Bronchial epithelial cell (primary cell): ENCODE data around the gene ESYT2. TPM values are rescaled to one million over a fixed set of nuclear protein-coding genes. Genes with fewer than 3 reads are reported as not detected.

Experiments used
- DNase-seq: peaks from one replicate; pipeline ENCODE4 v3.0.0-alpha.2; 2010; ENCODE audit warnings: low read depth
- FAIRE-seq: peaks from 2 replicates; lab custom pipeline; 2011; peaks lifted over from hg19 to GRCh38; lab: Jason Lieb, UNC
- H3K27me3 ChIP-seq: 2 replicates; pipeline ENCODE4 v1.5.1; 2011; ENCODE audit warnings: low read length; ENCODE audit not compliant: control insufficient read depth, insufficient read depth
- H3K36me3 ChIP-seq: 2 replicates; pipeline ENCODE4 v1.5.1; 2011; ENCODE audit warnings: low read length; ENCODE audit not compliant: control insufficient read depth, insufficient read depth
- H3K4me3 ChIP-seq: 2 replicates; pipeline ENCODE4 v1.5.1; 2011; ENCODE audit warnings: mild to moderate bottlenecking, low read depth, low read length, control low read depth
- CTCF ChIP-seq: IDR thresholded peaks from 2 replicates; pipeline ENCODE4 v1.5.1; 2011; ENCODE audit warnings: mild to moderate bottlenecking, moderate library complexity, low read length, control low read depth, inconsistent platforms; ENCODE audit not compliant: insufficient read depth, severe bottlenecking
- total RNA-seq: library from RNA; depleted of rRNA; stranded (reverse); fragments of >200 nt; gene quantifications from 2 replicates; pipeline ENCODE4 v1.2.1, GENCODE V29; 2014

Gene ESYT2
- total RNA-seq, 1 donor from 2014 or later: 75.0 TPM

GRCh38 chr7:158726277-158726807, 103.0 kb downstream of the ESYT2 start:
- DNase-seq (no peak), FAIRE-seq (no peak)
- no peak for TF ChIP-seq CTCF
- H3K27me3 ChIP-seq: no peaks in the 10 kb centered on the region
- H3K36me3 ChIP-seq: peaks cover 3% of the 10 kb centered on the region
- H3K4me3 ChIP-seq: no peak overlapping the region

GRCh38 chr7:158725506-158725800, 103.9 kb downstream of the ESYT2 start:
- FAIRE-seq (no peak), DNase-seq (no peak)
- Histone ChIP-seq H3K4me3 (no peak overlapping the region), H3K27me3 (no peaks in the 10 kb centered on the region), H3K36me3 (peaks cover under 1% of the 10 kb centered on the region)
- TF ChIP-seq CTCF: no peak

- no peaks in the 10 kb centered on the region for H3K27me3 ChIP-seq
- H3K4me3 ChIP-seq: no peak overlapping the region
- H3K36me3 ChIP-seq: no peaks in the 10 kb centered on the region
- DNase-seq: no peak
- FAIRE-seq: peak; percentile 32
- no peak for TF ChIP-seq CTCF
Observed at GRCh38 chr7:158724658-158725505, 104.4 kb downstream of the ESYT2 start.

- no peak for TF ChIP-seq CTCF
- DNase-seq: no peak
- peak; percentile 18 for FAIRE-seq
- H3K4me3 ChIP-seq: no peak overlapping the region
- H3K27me3 ChIP-seq: no peaks in the 10 kb centered on the region
- no peaks in the 10 kb centered on the region for H3K36me3 ChIP-seq
Observed at GRCh38 chr7:158723714-158724385, 105.5 kb downstream of the ESYT2 start.

- H3K27me3 ChIP-seq: no peaks in the 10 kb centered on the region
- no peak for TF ChIP-seq CTCF
- H3K36me3 ChIP-seq: no peaks in the 10 kb centered on the region
- no peak overlapping the region for H3K4me3 ChIP-seq
- FAIRE-seq: no peak
- DNase-seq: peak; percentile 39
Observed at GRCh38 chr7:158723266-158723665, 106.0 kb downstream of the ESYT2 start.
